ENCODE measurements around the gene MCHR1.

- TF ChIP-seq REST (IDR thresholded peaks at IDR 0.05; ENCODE audit: low read depth) (no peak), YY1 (IDR thresholded peaks at IDR 0.05; ENCODE audit: low read depth) (no peak), MAX (IDR thresholded peaks at IDR 0.05) (no peak), TAF1 (IDR thresholded peaks at IDR 0.05; ENCODE audit: low read depth) (no peak)
These were observed 2.6 kb upstream of the MCHR1 start for GRCh38 chr22:40676644-40677043.

Data from Ishikawa (cell line).